NOMO-1 treated with DMSO at 0.1 percent for 48 hours (cell line): ENCODE results near the gene PDE6D.
"Not testable (repeated sequence)": the region's sequence is repeated elsewhere in the genome, so short reads cannot be mapped to it uniquely, and the experiment has no call there.

Source experiments
- DNase-seq: peaks from one replicate; lab custom pipeline; 2025; ENCODE audit not compliant: unreplicated experiment; lab: John Stamatoyannopoulos, UW

PDE6D gene

DNA sequence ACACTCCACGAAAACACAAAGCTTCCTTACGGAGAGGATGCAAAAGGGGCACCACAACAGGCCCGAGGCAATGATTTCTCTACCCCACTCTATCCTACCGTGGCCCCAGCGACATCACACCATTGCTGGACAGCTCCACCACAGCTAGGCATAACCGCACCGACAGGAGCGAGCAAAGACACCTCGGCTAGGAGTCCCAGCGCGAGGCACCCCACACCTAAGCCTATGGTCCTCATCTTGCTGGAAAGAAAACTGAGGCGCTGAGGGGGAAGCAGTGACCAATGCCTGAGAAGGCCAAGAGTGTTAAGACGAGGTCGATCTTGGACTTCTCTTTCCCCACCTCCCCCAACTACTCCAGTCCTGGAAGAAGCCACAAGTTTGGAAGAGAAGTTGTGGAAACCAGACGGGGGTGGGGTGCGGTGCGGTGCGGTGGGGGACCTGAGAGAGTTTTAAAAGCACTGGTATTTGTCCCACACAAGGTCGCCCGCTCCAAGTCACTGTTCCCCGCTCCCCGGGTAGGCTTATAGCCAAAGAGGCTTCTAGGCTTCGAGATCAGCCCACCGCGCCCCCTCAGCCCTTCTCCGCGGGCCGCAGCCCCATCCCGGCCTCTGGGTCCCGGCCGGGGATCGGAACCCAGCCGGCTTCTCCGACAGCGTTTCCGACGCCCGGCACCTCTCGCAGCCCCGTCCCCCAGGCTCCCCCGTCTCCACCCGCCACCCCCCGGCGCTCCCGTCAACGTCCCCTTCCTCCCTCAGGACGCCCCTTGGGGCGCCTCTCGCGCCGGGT, 766 bp downstream of the PDE6D start:
- DNase-seq, result peak; percentile 9

DNA sequence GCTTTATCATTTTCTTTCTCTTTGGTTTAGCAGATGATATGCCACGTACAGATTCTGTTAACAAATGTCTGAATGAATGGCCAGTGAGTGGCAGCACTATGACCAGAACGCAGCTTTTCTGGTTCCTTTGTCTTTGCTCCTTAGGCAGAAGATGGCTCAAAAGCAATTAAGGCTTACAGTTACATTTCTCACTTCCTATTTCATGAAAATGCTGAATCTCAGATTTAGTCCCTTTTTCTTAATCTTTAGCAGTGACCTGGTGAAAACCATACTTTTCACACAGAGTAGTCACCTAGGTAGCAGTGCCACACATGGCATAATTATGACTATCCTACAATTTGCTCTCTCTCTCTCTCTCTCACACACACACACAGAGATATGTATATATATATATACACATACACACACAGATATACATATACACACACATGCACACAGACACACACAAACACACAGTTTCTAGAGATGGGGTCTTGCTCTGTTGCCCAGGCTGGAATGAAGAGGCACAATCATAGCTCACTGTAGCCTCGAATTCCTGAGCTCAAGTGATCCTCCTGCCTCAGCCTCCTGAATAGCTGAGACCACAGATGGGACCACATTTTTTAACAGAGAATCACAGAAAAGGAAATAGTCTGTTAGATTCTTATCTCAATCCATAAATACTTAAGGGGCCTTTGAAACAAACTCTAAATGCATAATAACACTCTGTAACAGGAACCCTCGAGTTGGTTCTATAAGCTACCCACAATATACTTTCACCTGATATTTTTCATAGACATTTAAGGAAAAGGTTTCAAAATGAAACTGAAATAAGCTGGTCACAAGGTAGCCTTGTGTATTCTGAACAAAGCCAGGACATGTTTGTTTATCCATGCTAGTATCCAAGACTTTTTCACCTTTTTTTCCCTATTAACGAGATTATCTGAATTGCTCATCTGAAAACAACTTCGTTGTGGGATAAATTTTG, 11.6 kb downstream of the PDE6D start:
- DNase-seq, result peak; percentile 56

DNA sequence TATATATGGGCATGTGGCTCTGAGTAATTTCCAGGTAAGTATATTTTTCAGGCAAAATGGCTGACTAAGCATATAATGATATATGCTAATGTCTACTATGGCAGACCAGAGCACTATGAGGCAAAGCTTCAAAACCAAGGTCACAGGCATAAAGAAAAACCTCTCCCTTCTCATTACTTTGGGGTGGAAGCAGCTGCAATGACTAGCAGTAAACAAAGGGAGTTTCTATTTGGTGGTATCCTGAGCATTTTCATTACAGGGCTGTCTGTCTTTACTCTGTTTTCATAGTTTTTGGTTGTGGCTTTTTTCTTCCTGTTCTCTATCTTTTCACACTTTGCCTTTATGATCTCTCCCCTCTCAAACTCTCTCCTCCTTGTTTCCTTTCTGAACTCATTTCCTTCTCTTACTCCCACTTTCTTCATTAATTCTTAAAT, 15.6 kb downstream of the PDE6D start:
- no peak for DNase-seq

DNA sequence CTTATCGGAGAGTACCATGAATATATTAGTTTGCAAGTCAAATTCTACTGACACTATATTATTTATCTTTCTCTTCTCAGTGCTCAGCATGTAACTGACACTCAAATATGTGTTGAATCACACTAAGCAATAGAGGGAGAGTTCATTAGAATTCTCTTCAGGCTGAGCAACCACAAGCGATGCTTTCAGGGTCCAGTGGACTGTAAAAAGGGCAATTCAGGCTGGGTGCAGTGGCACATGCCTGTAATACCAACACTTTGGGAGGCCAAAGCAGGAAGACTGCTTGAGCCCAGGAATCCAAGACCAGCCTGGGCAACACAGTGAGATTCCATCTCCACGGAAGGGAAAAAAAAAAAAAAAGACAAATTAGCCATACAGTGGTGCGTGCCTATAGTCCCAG, 16.3 kb downstream of the PDE6D start:
- no peak for DNase-seq

DNA sequence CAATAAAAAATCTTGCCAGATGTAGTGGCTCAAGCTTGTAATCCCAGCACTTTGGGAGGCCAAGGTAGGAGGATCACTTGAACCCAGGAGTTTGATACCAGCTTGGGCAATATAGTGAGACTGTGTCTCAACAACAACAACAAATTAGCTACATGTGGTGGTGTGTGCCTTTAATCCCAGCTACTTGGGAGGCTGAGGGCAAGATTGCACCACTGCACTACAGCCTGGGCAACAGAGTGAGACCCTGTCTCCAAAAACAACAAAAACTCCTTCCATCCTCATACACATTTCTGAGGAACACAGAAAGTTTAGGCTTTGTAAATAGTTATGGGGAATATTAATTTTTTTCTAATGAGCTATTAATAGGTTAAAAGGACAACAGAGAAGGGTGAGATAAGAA, 17.0 kb downstream of the PDE6D start:
- DNase-seq, result no peak

DNA sequence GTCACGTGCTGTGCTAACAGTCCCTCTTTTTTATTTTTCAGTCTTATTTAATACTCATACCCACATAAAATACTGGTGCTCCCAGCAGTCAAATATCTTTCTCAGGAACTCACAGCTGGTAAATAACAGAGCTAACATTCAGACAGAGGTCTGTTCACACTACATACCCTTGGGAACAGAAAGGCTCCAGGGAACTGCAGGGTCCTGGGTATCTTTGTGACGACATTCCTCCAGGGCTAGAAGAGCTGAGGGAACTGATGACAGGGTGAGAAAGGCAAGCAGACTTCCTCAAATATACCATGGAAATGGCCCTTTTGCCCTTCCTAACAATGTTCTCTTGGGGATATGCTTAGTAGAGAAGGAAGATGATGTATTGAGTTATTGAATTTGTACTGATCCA, 19.3 kb downstream of the PDE6D start:
- no peak for DNase-seq

DNA sequence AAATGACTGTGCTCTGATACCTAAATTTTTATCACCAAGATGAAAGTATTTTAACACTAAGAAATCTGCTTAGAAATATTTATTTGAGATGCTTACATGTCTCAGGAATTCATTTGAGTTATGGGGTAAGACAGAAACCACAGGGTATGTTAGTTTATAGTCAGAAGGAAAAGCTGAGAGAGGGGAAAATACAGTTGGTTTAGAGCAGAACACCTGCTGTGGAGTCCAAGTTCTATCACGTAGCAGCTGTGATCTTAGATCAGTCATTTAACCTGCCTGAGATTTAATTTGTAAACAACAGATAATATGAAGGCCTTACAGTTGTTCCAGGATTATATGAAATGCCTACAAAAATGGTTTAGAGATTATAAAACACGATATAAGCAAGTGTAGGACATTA, 29.0 kb downstream of the PDE6D start:
- no peak for DNase-seq

DNA sequence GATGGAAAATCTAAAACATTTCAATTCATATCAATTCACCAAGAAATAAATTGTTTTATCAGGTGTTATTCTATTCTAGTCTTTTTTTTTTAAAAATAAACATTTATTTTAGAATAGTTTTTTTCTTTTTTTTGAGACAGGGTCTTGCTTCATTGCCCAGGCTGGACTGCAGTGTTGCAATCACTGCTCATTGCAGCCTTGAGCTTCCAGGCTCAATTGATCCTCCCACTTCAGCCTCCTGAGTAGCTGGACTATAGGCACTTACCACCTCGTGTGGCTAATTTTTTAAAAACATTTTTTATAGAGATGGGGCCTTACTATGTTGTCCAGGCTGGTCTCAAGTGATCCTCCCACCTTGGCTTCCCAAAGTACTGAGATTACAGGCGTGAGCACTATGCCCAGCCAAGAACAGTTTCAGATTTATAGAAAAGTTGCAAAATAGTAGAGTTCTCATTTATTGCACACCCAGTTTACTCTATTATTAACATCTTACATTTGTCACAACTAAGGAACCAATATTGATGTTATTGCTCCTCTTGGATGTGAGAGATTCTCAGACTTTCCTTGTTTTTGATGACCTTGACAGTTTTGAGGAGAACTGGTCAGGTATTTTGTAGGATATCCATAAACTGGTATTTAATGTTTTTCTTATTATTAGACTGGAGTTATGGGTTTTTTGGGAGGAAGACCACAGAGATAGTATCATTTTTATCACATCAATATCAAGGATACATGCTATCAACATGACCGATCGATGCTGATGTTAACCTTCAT, 29.9 kb downstream of the PDE6D start:
- DNase-seq, result no peak

DNA sequence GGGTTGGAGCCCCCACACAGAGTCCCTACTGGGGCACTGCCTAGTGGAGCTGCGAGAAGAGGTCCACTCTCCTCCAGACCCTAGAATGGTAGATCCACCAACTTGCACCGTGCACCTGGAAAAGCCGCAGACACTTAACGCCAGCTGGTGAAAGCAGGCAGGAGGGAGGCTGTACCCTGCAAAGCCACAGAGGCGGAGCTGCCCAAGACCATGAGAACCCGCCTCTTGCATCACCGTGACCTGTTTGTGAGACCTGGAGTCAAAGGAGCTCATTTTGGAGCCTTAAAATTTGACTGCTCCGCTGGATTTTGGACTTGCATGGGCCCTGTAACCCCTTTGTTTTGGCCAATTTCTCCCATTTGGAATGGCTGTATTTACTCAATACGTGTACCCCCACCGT, 32.1 kb downstream of the PDE6D start:
- DNase-seq, result not testable (repeated sequence)

DNA sequence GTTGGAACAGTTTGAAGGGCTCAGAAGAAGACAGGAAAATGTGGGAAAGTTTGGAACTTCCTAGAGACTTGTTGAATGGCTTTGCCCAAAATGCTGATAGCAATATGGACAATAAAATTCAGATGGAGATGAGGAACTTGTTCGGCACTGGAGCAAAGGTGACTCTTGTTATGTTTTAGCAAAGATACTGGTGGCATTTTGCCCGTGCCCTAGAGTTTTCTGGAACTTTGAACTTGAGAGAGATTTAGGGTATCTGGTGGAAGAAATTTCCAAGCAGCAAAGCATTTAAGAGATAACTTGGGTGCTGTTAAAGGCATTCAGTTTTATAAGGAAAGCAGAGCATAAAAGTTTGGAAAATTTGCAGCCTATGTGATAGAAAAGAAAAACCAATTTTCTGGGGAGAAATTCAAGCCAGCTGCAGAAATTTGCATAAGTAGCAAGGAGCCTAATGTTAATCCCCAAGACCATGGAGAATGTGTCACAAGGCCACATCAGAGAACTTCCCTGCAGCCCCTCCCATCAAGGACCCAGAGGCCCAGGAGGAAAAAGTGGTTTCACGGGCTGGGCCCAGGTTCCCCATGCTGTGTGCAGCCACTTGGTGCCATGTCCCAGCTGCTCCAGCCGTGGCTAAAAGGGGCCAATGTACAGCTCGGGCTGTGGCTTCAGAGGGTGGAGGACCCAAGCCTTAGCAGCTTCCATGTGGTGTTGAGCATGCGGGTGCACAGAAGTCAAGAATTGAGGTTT, 32.8 kb downstream of the PDE6D start:
- DNase-seq, result not testable (repeated sequence)

DNA sequence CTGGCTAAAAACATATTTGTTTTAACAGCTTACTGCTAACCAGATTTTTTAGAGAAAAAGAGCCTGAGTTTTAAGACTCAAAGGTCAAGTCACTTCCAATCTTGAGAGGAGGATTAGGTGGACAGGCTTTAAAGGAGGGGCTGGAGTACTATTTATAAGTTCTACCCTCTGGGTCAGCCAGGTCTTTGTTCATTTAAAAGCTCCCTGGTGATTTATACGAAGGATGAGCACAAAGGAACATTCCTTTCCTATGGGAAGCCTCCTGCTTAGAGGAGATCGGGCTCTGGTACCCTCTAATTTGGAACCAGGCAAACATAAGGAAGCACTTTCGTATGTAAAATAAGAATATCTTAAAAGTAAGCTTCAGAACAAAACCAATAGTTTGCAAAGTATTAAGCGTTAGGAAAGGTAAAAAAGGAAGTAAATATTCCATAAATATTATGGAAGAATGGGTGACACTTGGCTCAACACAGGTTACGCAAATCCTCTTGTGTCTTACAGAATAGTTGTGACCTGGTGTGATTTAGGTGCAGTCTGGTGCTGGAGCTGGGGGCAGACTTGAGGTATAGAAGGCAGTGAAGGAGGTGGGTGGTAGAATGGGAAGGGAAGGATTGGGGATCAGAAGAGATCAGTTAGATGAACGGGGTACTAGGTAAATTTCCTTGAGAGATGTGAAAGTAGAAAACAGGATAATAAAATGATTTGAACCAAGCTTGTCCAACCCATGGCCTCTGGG, 35.6 kb downstream of the PDE6D start:
- no peak for DNase-seq

DNA sequence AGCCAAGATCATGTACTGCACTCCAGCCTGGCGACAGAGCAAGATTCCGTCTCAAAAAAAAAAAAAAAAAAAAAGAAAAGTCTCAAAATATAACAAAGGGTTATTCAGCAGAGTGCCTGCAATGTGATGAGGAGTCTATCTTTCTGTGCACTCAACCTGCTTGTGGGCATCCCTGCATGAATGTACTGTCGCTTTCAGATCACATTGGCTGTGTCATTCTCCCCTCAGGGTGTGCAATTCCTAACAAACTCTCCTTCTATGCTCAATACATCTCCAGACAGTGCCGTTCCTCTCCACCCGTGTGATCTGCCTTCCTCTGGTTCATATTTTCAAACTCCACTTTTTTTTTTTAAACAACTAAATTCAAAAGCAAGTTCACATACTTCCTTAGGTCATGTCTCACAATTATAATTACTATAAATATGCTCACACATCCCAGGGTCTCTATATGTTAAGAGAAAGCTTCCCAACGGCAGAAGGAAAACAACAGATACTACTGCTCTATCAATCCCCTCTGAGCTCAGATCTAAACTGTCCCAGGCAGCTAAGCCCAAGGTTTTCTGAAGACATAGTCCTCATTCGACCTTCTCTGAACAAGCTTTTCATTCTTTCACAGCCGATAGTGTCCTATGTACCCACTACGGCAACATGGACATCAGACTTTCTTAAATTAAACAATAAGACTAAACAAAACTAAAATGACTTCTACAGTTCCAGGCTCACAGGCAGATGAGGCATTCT, 37.5 kb downstream of the PDE6D start:
- no peak for DNase-seq

DNA sequence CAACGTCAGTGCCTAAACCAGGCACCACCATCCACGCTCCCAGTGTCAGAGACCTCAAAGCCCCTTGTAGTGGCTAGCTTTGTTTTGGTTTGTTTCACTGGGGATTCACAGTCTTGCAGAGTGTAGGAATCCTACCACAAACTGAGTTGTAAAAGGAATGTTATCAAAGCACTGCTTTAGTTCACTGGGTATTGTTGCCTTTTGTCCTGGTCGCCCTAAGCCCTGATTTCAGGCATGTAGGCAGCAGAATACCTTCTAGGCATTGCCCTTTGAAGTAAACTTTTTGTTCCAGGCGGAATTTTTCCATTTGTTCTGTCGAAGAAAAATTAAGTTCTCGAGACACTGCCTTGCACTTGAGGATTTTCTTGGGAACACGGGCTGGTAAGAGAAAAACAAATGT, 43.3 kb downstream of the PDE6D start:
- DNase-seq, result no peak

DNA sequence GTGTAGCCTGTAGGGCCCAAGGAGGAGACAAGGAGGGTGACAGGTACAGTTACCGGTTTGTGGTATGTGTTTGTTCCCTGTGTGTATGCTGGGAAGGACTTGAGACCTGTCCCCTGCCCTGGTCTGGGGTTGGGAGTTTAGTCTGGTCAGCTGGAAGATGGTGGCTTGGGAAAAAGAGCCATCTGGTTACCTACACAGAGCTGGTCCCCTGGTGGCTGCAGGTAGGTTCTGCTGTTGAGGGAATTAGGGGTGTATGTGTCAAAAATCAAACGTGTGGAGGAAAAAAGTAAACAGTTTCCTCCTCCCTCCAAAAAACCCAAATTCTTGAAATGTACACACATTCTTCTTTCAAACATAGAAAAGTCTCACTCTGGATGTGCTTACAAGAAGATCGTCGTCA, 48.5 kb downstream of the PDE6D start:
- no peak for DNase-seq

DNA sequence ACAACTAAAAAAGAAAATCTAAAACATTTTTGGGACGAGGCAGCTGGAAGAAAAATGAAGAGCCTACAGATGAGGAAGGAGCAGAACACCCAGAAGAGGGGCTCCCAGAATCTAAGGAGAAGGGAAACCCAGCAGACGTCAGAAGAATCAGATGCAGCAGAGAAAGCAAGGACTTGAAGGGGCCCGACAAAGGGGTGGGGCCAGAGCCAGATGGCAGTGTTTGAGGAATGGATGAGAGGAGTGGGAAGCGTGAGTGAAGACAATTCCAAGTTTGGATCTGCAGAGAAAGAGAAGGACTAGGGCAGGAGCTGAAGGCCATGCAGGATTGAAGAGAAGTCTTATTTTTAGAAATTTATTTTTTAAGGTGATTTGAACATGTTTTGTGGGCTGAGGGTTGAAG, 53.5 kb downstream of the PDE6D start:
- no peak for DNase-seq

DNA sequence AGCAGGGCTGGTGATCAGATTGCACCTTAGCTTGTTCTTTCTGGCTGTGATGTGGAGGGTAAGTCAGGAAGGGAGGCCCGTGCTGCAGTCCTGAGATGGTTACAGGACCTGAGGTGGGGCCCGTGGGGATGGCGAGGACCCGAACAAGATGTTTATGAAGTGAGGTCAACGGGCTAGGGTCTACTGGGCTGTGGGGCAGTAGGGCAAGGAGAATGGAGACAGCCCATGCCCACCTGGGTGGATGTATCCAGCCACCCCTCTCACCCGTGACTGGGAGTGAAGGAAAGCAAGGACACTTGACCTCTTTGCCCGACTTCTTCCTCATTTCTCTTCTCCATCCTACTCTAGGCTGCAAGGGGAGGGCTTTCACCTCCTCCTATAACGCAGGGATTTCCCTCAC, 54.8 kb downstream of the PDE6D start:
- DNase-seq, result no peak

DNA sequence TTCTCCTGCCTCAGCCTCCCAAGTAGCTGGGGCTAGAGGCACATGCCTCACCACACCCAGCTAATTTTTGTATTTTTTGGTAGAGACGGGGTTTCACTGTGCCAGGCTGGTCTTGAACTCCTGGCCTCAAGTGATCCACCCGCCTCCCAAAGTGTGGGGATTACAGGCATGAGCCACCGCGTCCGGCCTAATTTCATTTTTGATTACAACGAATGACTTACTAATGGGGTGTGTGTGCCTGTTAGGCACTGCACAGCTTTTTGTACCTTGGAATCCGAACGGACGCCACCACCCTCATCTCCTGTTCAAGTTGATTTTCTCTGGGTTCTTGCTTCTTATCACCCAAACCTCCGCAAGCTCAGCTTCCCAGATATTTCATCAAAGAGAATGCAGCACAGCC, 55.6 kb downstream of the PDE6D start:
- DNase-seq, result no peak

DNA sequence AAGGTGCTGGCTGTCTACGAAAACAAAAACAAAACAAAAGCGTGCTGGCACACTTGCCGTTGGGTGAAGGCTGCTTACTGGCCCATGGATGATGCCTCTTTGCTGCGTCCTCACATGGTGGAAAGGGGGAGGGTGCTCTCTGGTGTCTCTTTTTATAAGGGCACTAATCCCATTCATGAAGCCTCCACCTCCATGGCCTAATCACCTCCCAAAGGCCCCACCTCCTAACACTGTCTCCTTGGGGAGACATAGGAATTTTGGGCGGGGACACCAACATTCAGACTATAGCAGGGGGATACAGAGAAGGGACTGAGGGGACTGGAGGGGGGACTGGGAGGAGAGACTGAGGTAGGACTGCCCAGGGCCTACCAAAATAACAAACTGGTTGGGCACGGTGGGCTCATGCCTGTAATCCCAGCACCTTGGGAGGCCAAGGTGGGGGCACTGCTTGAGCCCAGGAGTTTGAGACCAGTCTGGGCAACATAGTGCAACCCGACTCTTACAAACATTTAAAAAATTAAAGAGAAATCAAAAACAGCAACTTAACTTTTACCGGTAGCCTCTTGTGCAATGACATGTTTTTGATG, 58.3 kb downstream of the PDE6D start:
- DNase-seq, result no peak
